ENCODE results near the gene MUC22.

DNA sequence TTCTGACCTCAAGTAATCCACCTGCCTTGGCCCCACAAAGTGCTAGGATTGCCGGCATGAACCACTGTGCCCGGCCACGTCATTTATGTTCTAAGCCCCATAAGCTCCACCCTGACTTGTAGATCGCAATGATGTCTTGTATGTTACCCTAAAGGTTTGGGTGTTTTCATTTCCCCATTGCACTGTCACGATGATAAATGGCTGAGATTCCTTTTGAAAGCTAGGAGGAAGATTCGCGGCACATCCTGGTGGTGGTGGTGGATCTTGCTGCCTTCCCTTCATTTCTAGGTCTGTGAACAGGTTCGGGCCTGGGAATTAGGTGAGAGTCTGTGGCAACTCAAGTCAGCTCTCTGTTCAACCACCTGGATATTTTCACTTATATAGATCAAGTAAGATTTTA, 28.3 kb downstream of the MUC22 start:
- no peak for TF ChIP-seq MAZ (IDR thresholded peaks at IDR 0.05; ENCODE audit: borderline replicate concordance, low read depth, low read length)
- no peak for TF ChIP-seq POLR2A (IDR thresholded peaks at IDR 0.05; ENCODE audit: low read depth, low read length)
- TF ChIP-seq, protein P1, sequence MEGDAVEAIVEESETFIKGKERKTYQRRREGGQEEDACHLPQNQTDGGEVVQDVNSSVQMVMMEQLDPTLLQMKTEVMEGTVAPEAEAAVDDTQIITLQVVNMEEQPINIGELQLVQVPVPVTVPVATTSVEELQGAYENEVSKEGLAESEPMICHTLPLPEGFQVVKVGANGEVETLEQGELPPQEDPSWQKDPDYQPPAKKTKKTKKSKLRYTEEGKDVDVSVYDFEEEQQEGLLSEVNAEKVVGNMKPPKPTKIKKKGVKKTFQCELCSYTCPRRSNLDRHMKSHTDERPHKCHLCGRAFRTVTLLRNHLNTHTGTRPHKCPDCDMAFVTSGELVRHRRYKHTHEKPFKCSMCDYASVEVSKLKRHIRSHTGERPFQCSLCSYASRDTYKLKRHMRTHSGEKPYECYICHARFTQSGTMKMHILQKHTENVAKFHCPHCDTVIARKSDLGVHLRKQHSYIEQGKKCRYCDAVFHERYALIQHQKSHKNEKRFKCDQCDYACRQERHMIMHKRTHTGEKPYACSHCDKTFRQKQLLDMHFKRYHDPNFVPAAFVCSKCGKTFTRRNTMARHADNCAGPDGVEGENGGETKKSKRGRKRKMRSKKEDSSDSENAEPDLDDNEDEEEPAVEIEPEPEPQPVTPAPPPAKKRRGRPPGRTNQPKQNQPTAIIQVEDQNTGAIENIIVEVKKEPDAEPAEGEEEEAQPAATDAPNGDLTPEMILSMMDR (conservative IDR thresholded peaks at IDR 0.05; ENCODE audit: low read depth, low read length), result no peak
- TF ChIP-seq BHLHE40 (IDR thresholded peaks at IDR 0.05; ENCODE audit: low read depth, low read length), result no peak
- no peak for TF ChIP-seq RCOR1 (IDR thresholded peaks at IDR 0.05; ENCODE audit: insufficient replicate concordance, low read length)
- no peak for TF ChIP-seq MAFK (IDR thresholded peaks at IDR 0.05; ENCODE audit: low read depth, low read length)
- TF ChIP-seq USF2 (IDR thresholded peaks at IDR 0.05; ENCODE audit: low read depth, low read length), result no peak

All from IMR-90 (cell line).